ENCODE data around the gene MKRN2.
A peak's percentile ranks its signal among the peaks of the same experiment; 100 is the strongest.
"Not testable (repeated sequence)": the region's sequence is repeated elsewhere in the genome, so short reads cannot be mapped to it uniquely, and the experiment has no call there.

The MKRN2 gene

DNA sequence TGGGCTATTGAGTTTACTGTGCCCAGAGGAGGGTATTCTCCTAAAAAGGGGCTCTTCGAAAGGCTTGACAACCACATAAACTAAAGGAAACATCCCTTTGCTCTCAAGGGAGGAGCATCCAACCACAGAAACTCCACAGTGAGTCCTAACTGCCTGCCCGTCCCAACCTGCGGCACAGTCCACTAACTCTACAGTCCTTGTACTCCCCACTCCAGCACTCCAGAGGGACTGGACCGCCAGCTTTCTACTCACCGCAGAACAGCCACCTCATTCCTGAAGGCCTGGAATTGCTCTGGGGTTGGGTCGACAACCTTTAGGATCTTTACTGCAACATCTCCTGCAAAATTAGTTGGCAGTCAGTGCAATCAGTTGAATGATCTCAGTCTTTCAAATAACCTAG, 34.6 kb downstream of the MKRN2 start:
- no peak for DNase-seq

GRCh38 chr3:12591997-12592715, 35.3 kb downstream of the MKRN2 start:
- DNase-seq: no peak

GRCh38 chr3:12593473-12593872, 36.6 kb downstream of the MKRN2 start:
- no peak for DNase-seq

DNA sequence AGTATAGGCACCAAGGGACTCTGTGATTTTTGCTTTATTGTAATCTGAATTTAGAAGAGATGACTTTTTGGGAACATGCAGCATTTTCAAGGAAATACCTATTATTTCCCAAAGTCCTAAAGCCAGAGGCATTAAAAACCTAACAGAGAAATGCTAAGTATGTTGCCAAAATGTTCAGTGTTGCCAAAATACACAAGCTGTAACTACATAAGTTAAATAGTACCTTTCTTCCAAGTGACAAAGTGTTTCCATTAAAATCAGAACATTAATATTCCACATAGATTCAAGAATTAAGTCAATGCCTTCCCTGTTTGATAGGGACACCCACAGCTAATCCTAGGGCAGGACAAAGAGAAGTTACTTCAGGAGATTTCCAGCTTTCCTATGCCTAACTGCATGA, 42.0 kb downstream of the MKRN2 start:
- DNase-seq: no peak

DNA sequence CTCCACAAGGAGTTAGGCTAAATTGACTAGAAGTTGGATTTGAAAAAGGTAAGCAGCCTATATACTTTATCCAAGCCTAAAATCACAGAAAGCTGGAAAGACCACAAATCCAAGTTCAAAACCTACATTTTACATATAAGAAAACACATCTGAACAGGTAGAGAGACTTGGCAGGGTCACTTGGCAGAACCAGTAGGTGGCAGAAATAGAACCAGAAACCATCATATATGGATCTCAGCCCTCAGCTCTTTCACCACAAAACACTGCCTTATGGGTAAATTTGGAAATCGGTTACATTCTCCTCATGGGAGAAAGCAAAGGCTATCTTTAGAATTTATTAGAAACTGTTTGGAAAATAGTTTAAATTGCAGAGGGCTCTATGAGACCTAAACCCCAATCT, 44.2 kb downstream of the MKRN2 start:
- DNase-seq: no peak

DNA sequence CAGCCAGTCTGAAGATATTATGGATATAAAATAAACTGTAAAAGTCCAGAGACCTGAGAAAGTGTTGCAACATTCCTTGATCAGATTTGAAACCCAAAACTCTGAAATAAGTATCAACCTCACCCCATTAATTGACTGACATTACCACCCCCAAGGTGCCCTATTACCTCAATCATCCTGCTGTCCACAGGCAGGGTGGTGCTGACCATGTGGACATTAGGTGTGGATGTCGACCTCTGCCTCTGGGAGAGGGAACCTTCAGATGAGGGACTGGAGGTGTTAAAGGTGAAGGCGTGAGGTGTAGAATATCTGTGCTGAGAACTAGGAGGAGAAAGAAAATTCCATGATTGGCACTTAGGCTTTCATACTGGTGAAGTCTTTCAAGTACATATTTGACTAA, 47.1 kb downstream of the MKRN2 start:
- DNase-seq: no peak

- DNase-seq: no peak
These were observed 51.5 kb downstream of the MKRN2 start for GRCh38 chr3:12608376-12608775.

GRCh38 chr3:12611117-12611516, 54.2 kb downstream of the MKRN2 start:
- DNase-seq: no peak

- peak; percentile 18 for DNase-seq
These were observed 55.8 kb downstream of the MKRN2 start for GRCh38 chr3:12612514-12613226.

- no peak for DNase-seq
These were observed 56.4 kb downstream of the MKRN2 start for GRCh38 chr3:12613250-12613649.

DNA sequence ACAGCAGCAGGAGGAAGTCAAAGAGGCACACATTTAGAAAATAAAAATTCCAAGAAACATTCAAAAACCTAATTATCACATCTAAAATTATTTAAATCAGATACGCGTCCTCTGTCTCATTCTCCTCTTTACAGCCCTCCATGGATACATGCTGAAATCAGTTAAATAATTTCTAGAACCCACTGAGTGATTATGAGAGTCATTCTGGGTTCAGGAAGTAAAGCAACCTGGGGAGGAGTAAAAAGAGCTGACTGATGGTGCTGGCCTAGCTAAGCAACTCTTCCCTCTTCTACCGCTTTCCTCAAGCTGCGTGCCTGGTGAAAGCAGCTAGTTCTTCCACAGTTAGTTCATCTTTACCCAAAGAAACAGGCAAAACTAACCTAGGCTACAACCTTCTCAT, 58.4 kb downstream of the MKRN2 start:
- DNase-seq: no peak

DNA sequence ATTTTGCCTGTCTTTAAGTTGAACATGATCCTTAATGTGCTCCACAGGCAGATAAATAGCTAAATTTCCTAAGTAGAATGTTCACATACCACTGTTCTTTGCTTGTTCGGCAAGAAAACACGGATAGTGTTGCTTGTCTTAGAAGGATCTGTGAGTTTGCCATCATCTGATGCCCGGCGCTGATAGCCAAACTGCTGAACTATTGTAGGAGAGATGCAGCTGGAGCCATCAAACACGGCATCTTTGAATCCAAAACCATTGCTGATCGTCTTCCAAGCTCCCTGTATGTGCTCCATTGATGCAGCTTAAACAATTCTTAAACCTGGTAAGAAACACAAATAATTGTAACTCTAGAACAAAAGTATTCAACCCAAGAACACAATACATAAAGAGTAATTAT, 61.5 kb downstream of the MKRN2 start:
- DNase-seq: no peak

GRCh38 chr3:12620305-12620704, 63.4 kb downstream of the MKRN2 start:
- DNase-seq: no peak

- DNase-seq: peak; percentile 14
These were observed 63.8 kb downstream of the MKRN2 start for GRCh38 chr3:12620729-12621128.

DNA sequence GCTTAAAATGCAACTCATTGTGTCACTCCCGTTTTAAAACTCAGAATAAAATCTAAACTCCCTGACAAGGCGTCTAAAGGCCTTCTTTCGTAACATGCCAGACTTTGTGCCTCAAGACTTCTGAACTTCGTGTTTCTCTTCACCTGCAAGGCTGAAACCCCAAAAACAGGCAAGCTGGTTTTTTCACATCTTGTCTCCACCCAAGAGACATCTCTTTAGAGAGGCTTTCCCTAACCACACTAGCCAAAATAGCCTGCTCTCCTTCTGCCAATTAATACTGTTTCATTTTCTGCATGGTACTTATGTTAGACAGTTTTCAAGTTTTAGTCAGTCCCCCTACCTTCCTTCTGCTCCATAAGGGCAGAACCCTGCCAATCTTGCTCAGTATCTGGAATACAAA, 65.4 kb downstream of the MKRN2 start:
- DNase-seq: peak; percentile 21

DNA sequence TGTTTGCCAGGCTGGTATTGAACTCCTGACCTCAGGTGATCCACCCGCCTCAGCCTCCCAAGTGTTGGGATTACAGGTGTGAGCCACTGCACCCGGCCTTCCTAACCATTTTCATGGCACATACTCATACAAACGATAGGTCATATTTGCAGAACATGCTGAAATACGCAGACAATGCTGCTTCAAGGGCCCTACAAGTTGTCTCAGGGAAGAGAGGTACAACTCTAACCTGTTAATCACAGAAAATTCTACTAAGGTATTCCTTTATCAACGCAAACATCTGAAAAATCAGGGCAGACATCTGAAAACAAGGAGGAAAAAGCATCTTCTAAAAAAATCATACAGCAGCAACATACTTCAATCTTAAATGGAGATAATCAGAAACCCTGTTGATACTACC, 67.2 kb downstream of the MKRN2 start:
- DNase-seq: no peak

DNA sequence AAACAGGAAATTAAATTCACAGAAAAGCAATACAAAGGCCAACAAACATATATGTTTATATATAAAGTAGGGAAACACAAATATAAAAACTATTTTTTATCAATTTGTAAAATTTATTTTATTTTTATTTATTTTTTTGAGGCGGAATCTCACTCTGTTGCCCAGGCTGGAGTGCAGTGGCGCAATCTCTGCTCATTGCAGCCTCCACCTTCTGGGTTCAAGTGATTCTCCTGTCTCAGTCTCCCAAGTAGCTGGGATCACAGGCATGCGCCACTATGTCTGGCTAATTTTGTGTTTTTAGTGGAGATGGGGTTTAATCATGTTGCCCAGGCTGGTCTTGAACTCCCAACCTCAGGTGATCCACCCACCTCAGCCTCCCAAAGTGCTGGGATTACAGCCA, 68.1 kb downstream of the MKRN2 start:
- DNase-seq: not testable (repeated sequence)

DNA sequence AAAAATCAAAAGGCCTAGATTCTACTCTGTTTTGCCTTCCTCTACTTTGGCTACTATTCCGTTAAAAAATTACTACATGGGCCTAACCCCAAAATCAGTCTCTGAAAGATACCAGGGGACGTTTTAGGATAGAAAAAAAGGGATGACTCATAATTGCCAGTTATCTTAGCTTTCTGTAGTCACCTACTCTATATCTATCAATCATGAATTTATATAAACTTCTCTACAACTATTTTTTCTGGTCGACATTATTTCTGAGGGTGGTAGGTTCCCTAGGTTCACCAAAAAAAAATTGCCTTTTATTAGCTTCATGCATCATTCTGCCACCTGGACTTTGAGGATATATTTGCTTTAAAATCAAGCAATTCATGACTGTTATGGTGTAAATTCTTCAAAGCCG, 70.5 kb downstream of the MKRN2 start:
- peak; percentile 48 for DNase-seq

GRCh38 chr3:12628813-12629212, 71.9 kb downstream of the MKRN2 start:
- no peak for DNase-seq

DNA sequence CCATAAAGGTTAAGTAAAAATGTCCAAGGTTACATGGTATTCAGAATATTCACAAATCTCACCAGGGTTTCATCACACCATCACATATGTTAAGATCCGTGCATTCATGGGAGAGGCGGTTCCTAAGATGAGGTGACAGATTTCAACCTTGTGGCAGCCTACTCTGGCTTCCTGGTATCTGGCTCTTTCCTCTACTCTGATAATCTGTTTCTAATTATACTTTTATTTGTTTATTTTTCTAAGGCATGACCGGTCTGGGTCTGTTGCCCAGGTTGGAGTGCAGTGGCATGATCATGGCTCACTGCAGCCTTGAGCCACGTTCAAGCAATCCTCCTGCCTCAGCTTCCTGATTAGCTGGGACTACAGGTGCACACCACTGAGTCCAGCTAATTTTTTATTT, 72.7 kb downstream of the MKRN2 start:
- DNase-seq: peak; percentile 47

DNA sequence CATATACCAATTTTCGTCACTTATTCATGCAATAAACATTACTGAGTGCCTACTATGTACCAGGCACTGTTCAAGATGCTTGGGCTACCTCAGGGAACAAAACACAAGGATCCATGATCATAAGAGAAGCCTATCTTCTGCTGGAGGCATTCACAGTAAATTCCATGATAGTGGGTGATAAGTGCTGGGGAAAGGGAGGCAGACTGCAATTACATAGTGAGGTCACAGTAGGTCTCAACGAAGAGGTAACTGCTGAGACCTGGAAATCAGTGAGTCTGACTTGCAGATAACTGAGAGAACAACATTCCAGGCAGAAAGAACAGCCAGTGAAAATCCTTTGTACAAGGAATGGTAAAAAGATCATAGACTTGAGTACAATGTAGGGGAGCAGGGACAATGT, 73.4 kb downstream of the MKRN2 start:
- no peak for DNase-seq

GRCh38 chr3:12630843-12631242, 74.0 kb downstream of the MKRN2 start:
- DNase-seq: not testable (repeated sequence)

- DNase-seq: no peak
These were observed 75.6 kb downstream of the MKRN2 start for GRCh38 chr3:12632523-12632922.

DNA sequence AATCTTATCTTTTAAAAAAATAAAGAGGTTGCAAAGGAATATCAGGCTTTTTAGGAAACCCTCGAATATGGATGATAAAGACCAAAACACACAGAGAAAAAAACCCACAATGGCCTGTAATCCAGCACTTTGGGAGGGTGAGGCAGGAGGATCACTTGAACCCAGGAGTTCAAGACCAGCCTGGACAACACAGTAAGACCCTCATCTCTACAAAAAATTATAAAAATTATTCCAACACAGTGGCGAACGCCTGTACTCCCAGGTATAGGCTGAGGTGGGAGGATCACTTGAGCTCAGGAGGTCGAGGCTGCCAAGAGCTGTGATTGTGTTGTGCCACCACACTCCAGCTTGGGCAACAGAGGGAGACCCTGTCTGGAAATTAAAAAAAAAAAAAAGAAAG, 76.2 kb downstream of the MKRN2 start:
- no peak for DNase-seq

Data from hematopoietic multipotent progenitor cell treated with erythropoietin and hydrocortisone succinate and interleukin-3 and kit ligand, for 4 days (in vitro differentiated cells).